ENCODE data around the gene BBS2. TPM values are rescaled to one million over a fixed set of nuclear protein-coding genes. Genes with fewer than 3 reads are reported as not detected.

Gene BBS2
- total and polyA plus RNA-seq, 2 of the 13 experiments (the other 11 are each of a cell fraction or from before 2014, with no cell fraction given): 59.7 to 68.3 TPM

GRCh38 chr16:56520251-56520577, 390 bp upstream of the BBS2 start (continued):
- TF ChIP-seq TCF12 (IDR thresholded peaks at IDR 0.05) (no peak), TCF12 (CRISPR knock-in tag; IDR thresholded peaks at IDR 0.05) (no peak), BHLHE40 (IDR thresholded peaks at IDR 0.05; ENCODE audit: low read length) (no peak), CREM (IDR thresholded peaks at IDR 0.05) (no peak), CREM (CRISPR knock-in tag; IDR thresholded peaks at IDR 0.05) (no peak), PTBP1 (IDR thresholded peaks at IDR 0.05; ENCODE audit: low read depth, low read length, poor library complexity, severe bottlenecking) (no peak), RFXANK (CRISPR knock-in tag; IDR thresholded peaks at IDR 0.05) (no peak), ZNF451 (CRISPR knock-in tag; IDR thresholded peaks at IDR 0.05) (no peak), RNF2 (conservative IDR thresholded peaks at IDR 0.05; ENCODE audit: low read depth) (no peak), RERE (CRISPR knock-in tag; IDR thresholded peaks at IDR 0.05; ENCODE audit: low read depth) (no peak), ELF4 (CRISPR knock-in tag; IDR thresholded peaks at IDR 0.05; ENCODE audit: borderline replicate concordance) (0 out of 2 replicates have a peak, but pooled peaks have one; percentile 45), ZBTB39 (CRISPR knock-in tag; IDR thresholded peaks at IDR 0.05) (0 out of 2 replicates have a peak, but pooled peaks have one; percentile 18), CREBL2 (CRISPR knock-in tag; IDR thresholded peaks at IDR 0.05; ENCODE audit: borderline replicate concordance) (no peak), PLSCR1 (CRISPR knock-in tag; IDR thresholded peaks at IDR 0.05; ENCODE audit: borderline replicate concordance) (no peak), ZNF512 (CRISPR knock-in tag; IDR thresholded peaks at IDR 0.05) (no peak), SETDB1 (CRISPR knock-in tag; IDR thresholded peaks at IDR 0.05; ENCODE audit: borderline replicate concordance) (no peak), GATA4 (IDR thresholded peaks at IDR 0.05; ENCODE audit: borderline replicate concordance, low read depth) (no peak), ETV6 (CRISPR knock-in tag; conservative IDR thresholded peaks at IDR 0.05) (no peak), KMT2A (CRISPR knock-in tag; IDR thresholded peaks at IDR 0.05) (no peak), ZNF225 (CRISPR knock-in tag; IDR thresholded peaks at IDR 0.05) (no peak), CHD4 (IDR thresholded peaks at IDR 0.05; ENCODE audit: borderline replicate concordance, low read length) (no peak), TBX2 (CRISPR knock-in tag; IDR thresholded peaks at IDR 0.05; ENCODE audit: borderline replicate concordance) (peak; percentile 5; the same call in 1 of the 2 replicates)

All from HepG2 (cell line).